H9 (cell line): ENCODE data around the gene KIRREL3. TPM values are rescaled to one million over a fixed set of nuclear protein-coding genes. Genes with fewer than 3 reads are reported as not detected.

Source experiments
- DNase-seq: peaks from one replicate; pipeline ENCODE4 v3.0.0-alpha.2; 2017
- H2AFZ ChIP-seq: one replicate; pipeline ENCODE4 v1.6.1; 2013; ENCODE audit warnings: mild to moderate bottlenecking, low read length, control low read depth, moderate library complexity
- H2AK5ac ChIP-seq: 2 replicates; pipeline ENCODE4 v1.6.1; 2013; ENCODE audit warnings: low read length, control low read depth, mixed read lengths; ENCODE audit not compliant: insufficient read length
- H2BK120ac ChIP-seq: one replicate; pipeline ENCODE4 v1.6.1; 2013; ENCODE audit warnings: low read depth, mild to moderate bottlenecking, low read length, control low read depth, inconsistent platforms; ENCODE audit not compliant: poor library complexity, severe bottlenecking
- H2BK12ac ChIP-seq: 2 replicates; pipeline ENCODE4 v1.6.1; 2013; ENCODE audit warnings: low read length, control low read depth, mixed read lengths, low read depth; ENCODE audit not compliant: insufficient read length
- H2BK15ac ChIP-seq: 2 replicates; pipeline ENCODE4 v1.6.1; 2013; ENCODE audit warnings: low read depth, low read length, control low read depth
- H2BK20ac ChIP-seq: one replicate; pipeline ENCODE4 v1.6.1; 2013; ENCODE audit warnings: low read depth, mild to moderate bottlenecking, low read length, control low read depth, inconsistent platforms; ENCODE audit not compliant: poor library complexity, severe bottlenecking
- H2BK5ac ChIP-seq: 2 replicates; pipeline ENCODE4 v1.6.1; 2013; ENCODE audit warnings: low read length, control low read depth, mixed read lengths; ENCODE audit not compliant: insufficient read length
- H3K14ac ChIP-seq: 2 replicates; pipeline ENCODE4 v1.6.1; 2013; ENCODE audit warnings: low read length, control low read depth; ENCODE audit not compliant: insufficient read depth
- H3K18ac ChIP-seq: 2 replicates; pipeline ENCODE4 v1.6.1; 2013; ENCODE audit warnings: low read depth, mild to moderate bottlenecking, mixed read lengths, low read length, control low read depth; ENCODE audit not compliant: insufficient read length
- H3K23ac ChIP-seq: 2 replicates; pipeline ENCODE4 v1.6.1; 2013; ENCODE audit warnings: low read length, control low read depth, mixed read lengths, low read depth; ENCODE audit not compliant: insufficient read length
- H3K23me2 ChIP-seq: 2 replicates; pipeline ENCODE4 v1.6.1; 2013; ENCODE audit warnings: low read depth, mild to moderate bottlenecking, mixed read lengths, low read length, control low read depth; ENCODE audit not compliant: insufficient read length, poor library complexity, severe bottlenecking
- H3K27ac ChIP-seq: 2 replicates; pipeline ENCODE4 v1.5.1; 2013; ENCODE audit warnings: low read length, control low read depth, mixed read lengths, low read depth; ENCODE audit not compliant: insufficient read length
- H3K27me3 ChIP-seq: 2 replicates; pipeline ENCODE4 v1.6.1; 2013; ENCODE audit warnings: low read length, control low read depth, inconsistent platforms; ENCODE audit not compliant: insufficient read depth
- H3K4ac ChIP-seq: 2 replicates; pipeline ENCODE4 v1.6.1; 2013; ENCODE audit warnings: low read depth, mild to moderate bottlenecking, control low read depth, inconsistent platforms, low read length, moderate library complexity
- H3K4me1 ChIP-seq: 2 replicates; pipeline ENCODE4 v1.6.1; 2013; ENCODE audit warnings: low read length, control low read depth, inconsistent platforms; ENCODE audit not compliant: insufficient read depth
- H3K4me2 ChIP-seq: 2 replicates; pipeline ENCODE4 v1.6.1; 2013; ENCODE audit warnings: low read length, control low read depth, mixed read lengths; ENCODE audit not compliant: insufficient read length, insufficient read depth
- H3K56ac ChIP-seq: 2 replicates; pipeline ENCODE4 v1.6.1; 2013; ENCODE audit warnings: low read depth, mild to moderate bottlenecking, mixed read lengths, low read length, control low read depth; ENCODE audit not compliant: insufficient read length
- H3K79me1 ChIP-seq: 2 replicates; pipeline ENCODE4 v1.6.1; 2013; ENCODE audit warnings: low read depth, mild to moderate bottlenecking, moderate library complexity, low read length, control low read depth, inconsistent platforms; ENCODE audit not compliant: insufficient read depth, poor library complexity, severe bottlenecking
- H3K79me2 ChIP-seq: 2 replicates; pipeline ENCODE4 v1.6.1; 2013; ENCODE audit warnings: low read length, control low read depth, inconsistent platforms; ENCODE audit not compliant: insufficient read depth
- H3K9ac ChIP-seq: 2 replicates; pipeline ENCODE4 v1.6.1; 2013; ENCODE audit warnings: low read length, control low read depth, mixed read lengths; ENCODE audit not compliant: insufficient read length; ENCODE audit errors: extremely low read depth
- H3K9me3 ChIP-seq: one replicate; pipeline ENCODE4 v1.6.1; 2013; ENCODE audit warnings: low read depth, low read length, inconsistent platforms; ENCODE audit not compliant: control insufficient read depth
- H3T11ph ChIP-seq: one replicate; pipeline ENCODE4 v1.6.1; 2013; ENCODE audit warnings: mild to moderate bottlenecking, low read length, control low read depth, inconsistent platforms
- H4K20me1 ChIP-seq: one replicate; pipeline ENCODE4 v1.6.1; 2013; ENCODE audit not compliant: control insufficient read depth, insufficient read length, insufficient read depth
- H4K5ac ChIP-seq: 2 replicates; pipeline ENCODE4 v1.6.1; 2013; ENCODE audit warnings: low read depth, mild to moderate bottlenecking, mixed read lengths, low read length, control low read depth; ENCODE audit not compliant: insufficient read length
- H4K8ac ChIP-seq: replicated peaks from 2 replicates; pipeline ENCODE4 v1.6.1; 2013; ENCODE audit warnings: low read length, control low read depth, mixed read lengths, low read depth; ENCODE audit not compliant: insufficient read length
- H4K91ac ChIP-seq: 2 replicates; pipeline ENCODE4 v1.6.1; 2013; ENCODE audit warnings: low read depth, mild to moderate bottlenecking, moderate library complexity, mixed read lengths, low read length, control low read depth; ENCODE audit not compliant: insufficient read length
- H3K27ac Mint-ChIP-seq, 3 experiments: 2 replicates in 2 of 3; 3 replicates in 1 of 3; pipeline ENCODE4 v1.8.0; 2020 to 2021; ENCODE audit warnings: mixed read lengths in 3 of 3, mild to moderate bottlenecking in 1 of 3, moderate library complexity in 1 of 3
- H3K27me3 Mint-ChIP-seq: 2 replicates; pipeline ENCODE4 v1.8.0; 2021; ENCODE audit warnings: low read depth, mild to moderate bottlenecking, moderate library complexity, mixed read lengths
- H3K36me3 Mint-ChIP-seq, 3 experiments: 2 replicates in 2 of 3; 3 replicates in 1 of 3; pipeline ENCODE4 v1.8.0; 2020 to 2021; ENCODE audit warnings: low read depth in 3 of 3, mixed read lengths in 3 of 3; ENCODE audit not compliant: insufficient read depth in 1 of 3
- H3K4me1 Mint-ChIP-seq, 2 experiments: 2 replicates each; pipeline ENCODE4 v1.8.0; 2020; ENCODE audit warnings: mixed read lengths in 2 of 2
- H3K4me3 Mint-ChIP-seq, 2 experiments: 2 replicates in 1 of 2; 3 replicates in 1 of 2; pipeline ENCODE4 v1.8.0; 2020 to 2021; ENCODE audit warnings: mild to moderate bottlenecking in 2 of 2, mixed read lengths in 2 of 2, moderate library complexity in 1 of 2
- H3K9me3 Mint-ChIP-seq, 2 experiments: 2 replicates in 1 of 2; 3 replicates in 1 of 2; pipeline ENCODE4 v1.8.0; 2020; ENCODE audit warnings: mild to moderate bottlenecking in 2 of 2, mixed read lengths in 2 of 2, moderate library complexity in 1 of 2
- CTCF ChIP-seq: fragments of 200-600 bp; sonication (generic); conservative IDR thresholded peaks from 3 replicates; pipeline ENCODE4 v1.8.0; 2021; ENCODE audit warnings: antibody characterized with exemption, mild to moderate bottlenecking
- WGBS: extraction: QIAGEN DNeasy Blood & Tissue Kit; methylation state at CpG from one replicate; pipeline ENCODE4 v1.1.7; 2013; ENCODE audit warnings: missing lambda C conversion rate, low lambda C conversion rate, mixed read lengths; ENCODE audit not compliant: insufficient read length; ENCODE audit errors: extremely low coverage; 5-methylcytosine and 5-hydroxymethylcytosine counted together
- total RNA-seq: library from RNA; stranded (reverse); gene quantifications from 2 replicates; pipeline ENCODE4 v1.2.1, GENCODE V29; 2021

KIRREL3 gene
- total RNA-seq, 1 experiment from 2014 or later: 0.17 TPM

- no peak overlapping the region for H4K5ac ChIP-seq
- no peak overlapping the region for H3K18ac ChIP-seq
- no peak overlapping the region for H3K4me2 ChIP-seq
- H3T11ph ChIP-seq: no peak overlapping the region
- H2BK20ac ChIP-seq: no peak overlapping the region
- H2BK120ac ChIP-seq: no peak overlapping the region
- no peak for TF ChIP-seq CTCF
- H4K91ac ChIP-seq: no peak overlapping the region
- H3K79me1 ChIP-seq: no peaks in the 10 kb centered on the region
- no peak overlapping the region for H3K27ac ChIP-seq
- H4K20me1 ChIP-seq: no peaks in the 10 kb centered on the region
- H2BK5ac ChIP-seq: no peak overlapping the region
- H3K9me3 ChIP-seq: no peaks in the 10 kb centered on the region
- no peak overlapping the region for H4K8ac ChIP-seq
- H3K23ac ChIP-seq: no peak overlapping the region
- H2AFZ ChIP-seq: no peak overlapping the region
- Mint-ChIP-seq H3K9me3 (no peaks in the 10 kb centered on the region; a peak in 1 of 5 replicates), H3K27me3 (peaks cover 14% of the 10 kb centered on the region), H3K4me1 (peaks cover 24 to 28% of the 10 kb centered on the region in 2 experiments), H3K4me3 (no peak overlapping the region), H3K36me3 (no peaks in the 10 kb centered on the region), H3K27ac (no peak overlapping the region)
- no peak overlapping the region for H3K14ac ChIP-seq
- no peak overlapping the region for H3K9ac ChIP-seq
- no peak overlapping the region for H3K56ac ChIP-seq
- no peak overlapping the region for H3K4ac ChIP-seq
- H2AK5ac ChIP-seq: no peak overlapping the region
- no peaks in the 10 kb centered on the region for H3K4me1 ChIP-seq
- H2BK15ac ChIP-seq: no peak overlapping the region
- no CpG with 5 or more reads among the region's 4 CpGs for WGBS
- no peak overlapping the region for H2BK12ac ChIP-seq
- DNase-seq: no peak
- H3K23me2 ChIP-seq: no peaks in the 10 kb centered on the region
- no peaks in the 10 kb centered on the region for H3K79me2 ChIP-seq
- H3K27me3 ChIP-seq: no peaks in the 10 kb centered on the region
Measured at GRCh38 chr11:126542334-126543015, 458.1 kb downstream of the KIRREL3 start.
